Chondrocyte (in vitro differentiated cells): ENCODE measurements around the gene GNAL. TPM values are rescaled to one million over a fixed set of nuclear protein-coding genes. Genes with fewer than 3 reads are reported as not detected.

Source experiments
- DNase-seq: peaks from one replicate; pipeline ENCODE4 v3.0.0; 2021; ENCODE audit warnings: mixed read lengths, low spot score
- H3K27ac Mint-ChIP-seq: one replicate; pipeline ENCODE4 v1.8.0; 2021; ENCODE audit warnings: mild to moderate bottlenecking, moderate library complexity, mixed read lengths; ENCODE audit not compliant: unreplicated experiment
- H3K27me3 Mint-ChIP-seq: 2 replicates; pipeline ENCODE4 v1.8.0; 2021; ENCODE audit warnings: low read depth, mixed read lengths
- H3K36me3 Mint-ChIP-seq: 2 replicates; pipeline ENCODE4 v1.8.0; 2021; ENCODE audit warnings: low read depth, mixed read lengths
- H3K4me1 Mint-ChIP-seq: 2 replicates; pipeline ENCODE4 v1.8.0; 2021; ENCODE audit warnings: low read depth, mild to moderate bottlenecking, mixed read lengths
- H3K4me3 Mint-ChIP-seq: one replicate; pipeline ENCODE4 v1.8.0; 2021; ENCODE audit warnings: mild to moderate bottlenecking, moderate library complexity, mixed read lengths; ENCODE audit not compliant: unreplicated experiment
- H3K9me3 Mint-ChIP-seq: 2 replicates; pipeline ENCODE4 v1.8.0; 2021; ENCODE audit warnings: low read depth, mixed read lengths
- CTCF ChIP-seq: fragments of 200-600 bp; sonication (generic); IDR thresholded peaks from 2 replicates; pipeline ENCODE4 v1.5.0; 2021; ENCODE audit warnings: antibody characterized with exemption, mild to moderate bottlenecking, moderate library complexity
- total RNA-seq: library from RNA; stranded (reverse); gene quantifications from 3 replicates; pipeline ENCODE4 v1.2.1, GENCODE V29; 2021

GNAL gene
- total RNA-seq, 1 donor from 2014 or later: 5.9 TPM

GRCh38 chr18:11654736-11655605, 34.1 kb upstream of the GNAL start:
- H3K36me3 Mint-ChIP-seq: peaks cover 6% of the 10 kb centered on the region
- no peak overlapping the region for H3K27ac Mint-ChIP-seq
- H3K4me1 Mint-ChIP-seq: peaks cover 7% of the 10 kb centered on the region
- peak; percentile 96 for TF ChIP-seq CTCF
- H3K27me3 Mint-ChIP-seq: peaks cover 53% of the 10 kb centered on the region
- peaks cover 3% of the 10 kb centered on the region for H3K9me3 Mint-ChIP-seq
- DNase-seq: no peak
- H3K4me3 Mint-ChIP-seq: peak overlapping the region; percentile 45

- Mint-ChIP-seq H3K36me3 (peaks cover 6% of the 10 kb centered on the region), H3K27me3 (peaks cover 49% of the 10 kb centered on the region), H3K4me3 (peak overlapping the region; percentile 45), H3K9me3 (no peaks in the 10 kb centered on the region), H3K4me1 (peaks cover 7% of the 10 kb centered on the region), H3K27ac (no peak overlapping the region)
- no peak for DNase-seq
- no peak for TF ChIP-seq CTCF
These were observed 33.5 kb upstream of the GNAL start for GRCh38 chr18:11655606-11655932.

- peaks cover 6% of the 10 kb centered on the region for H3K36me3 Mint-ChIP-seq
- H3K9me3 Mint-ChIP-seq: no peaks in the 10 kb centered on the region
- H3K4me1 Mint-ChIP-seq: peaks cover 7% of the 10 kb centered on the region
- no peak overlapping the region for H3K27ac Mint-ChIP-seq
- no peak for DNase-seq
- H3K27me3 Mint-ChIP-seq: peaks cover 41% of the 10 kb centered on the region
- H3K4me3 Mint-ChIP-seq: no peak overlapping the region
- no peak for TF ChIP-seq CTCF
These were observed 31.9 kb upstream of the GNAL start for GRCh38 chr18:11657152-11657551.

- no peak for DNase-seq
- Mint-ChIP-seq H3K36me3 (peaks cover 6% of the 10 kb centered on the region), H3K27ac (no peak overlapping the region), H3K9me3 (no peaks in the 10 kb centered on the region), H3K4me3 (no peak overlapping the region), H3K27me3 (peaks cover 41% of the 10 kb centered on the region), H3K4me1 (peaks cover 7% of the 10 kb centered on the region)
- no peak for TF ChIP-seq CTCF
These were observed 31.5 kb upstream of the GNAL start for GRCh38 chr18:11657554-11657953.

- no peak for DNase-seq
- H3K4me1 Mint-ChIP-seq: peaks cover 7% of the 10 kb centered on the region
- peaks cover 41% of the 10 kb centered on the region for H3K27me3 Mint-ChIP-seq
- no peak overlapping the region for H3K4me3 Mint-ChIP-seq
- H3K9me3 Mint-ChIP-seq: no peaks in the 10 kb centered on the region
- no peak for TF ChIP-seq CTCF
- H3K27ac Mint-ChIP-seq: no peak overlapping the region
- H3K36me3 Mint-ChIP-seq: peaks cover 6% of the 10 kb centered on the region
These were observed 31.0 kb upstream of the GNAL start for GRCh38 chr18:11658019-11658418.
